Prostate gland (tissue), 2 donors: ENCODE measurements around the gene TBC1D9B. TPM values are rescaled to one million over a fixed set of nuclear protein-coding genes. Genes with fewer than 3 reads are reported as not detected.

Experiments
- DNase-seq: peaks from one replicate; pipeline ENCODE4 v3.0.0-alpha.2; 2019; ENCODE audit warnings: low spot score
- H3K27ac ChIP-seq, 2 donors: fragments of 200-600 bp; sonication (generic); 2 replicates each; pipeline ENCODE4 v1.5.1; 2017 to 2019
- H3K27me3 ChIP-seq: fragments of 200-600 bp; sonication (generic); replicated peaks from 2 replicates; pipeline ENCODE4 v1.5.1; 2019; ENCODE audit not compliant: insufficient read depth
- H3K36me3 ChIP-seq, 2 donors: fragments of 200-600 bp; sonication (generic); 1 replicate in 1 of 2; 2 replicates in 1 of 2; pipeline versions ENCODE4 v1.5.1 to v1.8.1; 2017 to 2019
- H3K4me1 ChIP-seq: fragments of 200-600 bp; sonication (generic); replicated peaks from 2 replicates; pipeline ENCODE4 v1.5.1; 2019
- H3K4me3 ChIP-seq, 2 donors: fragments of 200-600 bp; sonication (generic); 2 replicates each; pipeline ENCODE4 v1.5.1; 2017 to 2019
- H3K9me3 ChIP-seq: fragments of 200-600 bp; sonication (generic); 2 replicates; pipeline ENCODE4 v1.5.1; 2017
- POLR2A ChIP-seq: fragments of 450-650 bp; IDR thresholded peaks from one replicate; pipeline ENCODE4 v1.6.1; 2016; ENCODE audit warnings: antibody characterized with exemption, mild to moderate bottlenecking
- POLR2AphosphoS5 ChIP-seq: sonication (generic); formaldehyde crosslinking; IDR thresholded peaks from one replicate; pipeline ENCODE4 v1.6.1; 2017; ENCODE audit warnings: antibody characterized with exemption
- WGBS: methylation state at CpG from one replicate; pipeline ENCODE4 v1.1.5; 2018; 5-methylcytosine and 5-hydroxymethylcytosine counted together
- intact Hi-C: fragments of 100-400 bp; cut with DNase I; formaldehyde crosslinking; loops from one replicate; pipeline ENCODE4 v1.14.2; 2022
- total RNA-seq, 2 donors: library from RNA; depleted of rRNA; stranded (reverse); fragments of >200 nt; gene quantifications; one replicate each; pipeline ENCODE4 v1.1.0, GENCODE V29; 2016
- TF ChIP-seq, protein P1 (sequence below), 4 experiments: fragments of 200-600 bp in 2 of 4; fragments of 450-650 bp in 2 of 4; sonication (generic) in 2 of 4; IDR thresholded peaks; 1 replicate in 3 of 4; 2 replicates in 1 of 4; pipeline ENCODE4 v1.5.1; 2016 to 2019; ENCODE audit warnings: antibody characterized with exemption in 4 of 4, mild to moderate bottlenecking in 2 of 4, moderate library complexity in 2 of 4

The TBC1D9B gene
- total RNA-seq, 2 donors from 2014 or later, result 64.1 to 163 TPM

GRCh38 chr5:179863449-179864085 lies 44.1 kb downstream of the TBC1D9B start:
- H3K4me3 ChIP-seq, result no peak overlapping the region
- DNase-seq, result no peak
- TF ChIP-seq POLR2A (no peak), POLR2AphosphoS5 (no peak)
- TF ChIP-seq, protein P1, sequence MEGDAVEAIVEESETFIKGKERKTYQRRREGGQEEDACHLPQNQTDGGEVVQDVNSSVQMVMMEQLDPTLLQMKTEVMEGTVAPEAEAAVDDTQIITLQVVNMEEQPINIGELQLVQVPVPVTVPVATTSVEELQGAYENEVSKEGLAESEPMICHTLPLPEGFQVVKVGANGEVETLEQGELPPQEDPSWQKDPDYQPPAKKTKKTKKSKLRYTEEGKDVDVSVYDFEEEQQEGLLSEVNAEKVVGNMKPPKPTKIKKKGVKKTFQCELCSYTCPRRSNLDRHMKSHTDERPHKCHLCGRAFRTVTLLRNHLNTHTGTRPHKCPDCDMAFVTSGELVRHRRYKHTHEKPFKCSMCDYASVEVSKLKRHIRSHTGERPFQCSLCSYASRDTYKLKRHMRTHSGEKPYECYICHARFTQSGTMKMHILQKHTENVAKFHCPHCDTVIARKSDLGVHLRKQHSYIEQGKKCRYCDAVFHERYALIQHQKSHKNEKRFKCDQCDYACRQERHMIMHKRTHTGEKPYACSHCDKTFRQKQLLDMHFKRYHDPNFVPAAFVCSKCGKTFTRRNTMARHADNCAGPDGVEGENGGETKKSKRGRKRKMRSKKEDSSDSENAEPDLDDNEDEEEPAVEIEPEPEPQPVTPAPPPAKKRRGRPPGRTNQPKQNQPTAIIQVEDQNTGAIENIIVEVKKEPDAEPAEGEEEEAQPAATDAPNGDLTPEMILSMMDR (IDR thresholded peaks at IDR 0.05), result no peak
- H3K36me3 ChIP-seq, result peaks cover 0 to 6% of the 10 kb centered on the region in 2 donors
- 96% methylated on average over 31 of the region's 31 CpGs for WGBS
- no peak overlapping the region for H3K27ac ChIP-seq
- H3K9me3 ChIP-seq, result no peaks in the 10 kb centered on the region
- no peaks in the 10 kb centered on the region for H3K27me3 ChIP-seq
- intact Hi-C loops, result no loop called here
- no peaks in the 10 kb centered on the region for H3K4me1 ChIP-seq

DNA sequence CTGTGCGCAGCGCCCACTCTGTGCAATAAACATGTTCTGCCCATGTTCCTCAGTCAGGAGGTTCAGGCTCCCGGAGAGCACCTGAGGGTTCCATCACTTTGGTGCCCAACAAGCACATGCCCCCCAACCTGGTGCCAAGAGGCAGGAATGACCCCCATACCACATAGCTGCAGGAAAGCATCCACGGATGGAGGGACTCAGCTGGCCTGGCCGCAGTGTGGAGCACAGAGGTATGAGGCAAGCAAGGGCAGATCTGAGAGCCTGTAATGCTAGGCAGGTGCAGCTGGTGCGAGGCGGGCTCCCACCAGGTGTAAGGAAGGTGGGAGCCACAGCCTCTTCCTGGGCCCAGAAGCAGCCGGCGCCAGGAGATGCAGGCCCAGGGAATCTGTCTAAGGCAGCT lies 44.8 kb downstream of the TBC1D9B start:
- WGBS, result 98% methylated on average over 9 of the region's 9 CpGs
- TF ChIP-seq POLR2AphosphoS5 (no peak), POLR2A (no peak)
- TF ChIP-seq, protein P1 (IDR thresholded peaks at IDR 0.05), result no peak
- intact Hi-C loops, result no loop called here
- Histone ChIP-seq H3K4me1 (no peaks in the 10 kb centered on the region), H3K9me3 (no peaks in the 10 kb centered on the region), H3K4me3 (no peak overlapping the region), H3K36me3 (peaks cover 0 to 6% of the 10 kb centered on the region in 2 donors), H3K27me3 (no peaks in the 10 kb centered on the region), H3K27ac (no peak overlapping the region)
- DNase-seq, result no peak

- no peak for DNase-seq
- intact Hi-C loops, result no loop called here
- H3K27ac ChIP-seq, result no peak overlapping the region
- H3K27me3 ChIP-seq, result no peaks in the 10 kb centered on the region
- no peaks in the 10 kb centered on the region for H3K4me1 ChIP-seq
- TF ChIP-seq, protein P1 (IDR thresholded peaks at IDR 0.05), result no peak
- TF ChIP-seq POLR2AphosphoS5 (no peak), POLR2A (no peak)
- WGBS, result 87% methylated on average over 2 of the region's 2 CpGs
- no peak overlapping the region for H3K4me3 ChIP-seq
- H3K9me3 ChIP-seq, result no peaks in the 10 kb centered on the region
- peaks cover 0 to 6% of the 10 kb centered on the region in 2 donors for H3K36me3 ChIP-seq
Measured at GRCh38 chr5:179862296-179862695, 45.4 kb downstream of the TBC1D9B start.

- peaks cover 0 to 6% of the 10 kb centered on the region in 2 donors for H3K36me3 ChIP-seq
- no peak overlapping the region for H3K27ac ChIP-seq
- TF ChIP-seq, protein P1 (IDR thresholded peaks at IDR 0.05), result no peak
- TF ChIP-seq POLR2AphosphoS5 (no peak), POLR2A (no peak)
- H3K4me1 ChIP-seq, result no peaks in the 10 kb centered on the region
- no peak for DNase-seq
- no peaks in the 10 kb centered on the region for H3K9me3 ChIP-seq
- H3K4me3 ChIP-seq, result no peak overlapping the region
- no peaks in the 10 kb centered on the region for H3K27me3 ChIP-seq
- intact Hi-C loops, result no loop called here
- 83% methylated on average over 11 of the region's 11 CpGs for WGBS
Measured at GRCh38 chr5:179860301-179860700, 47.4 kb downstream of the TBC1D9B start.
